Peyer's patch (tissue), 4 donors: ENCODE measurements around the gene LRRC9.
"Not testable (repeated sequence)": the region's sequence is repeated elsewhere in the genome, so short reads cannot be mapped to it uniquely, and the experiment has no call there.

Source experiments
- POLR2A ChIP-seq, 2 donors: fragments of 450-650 bp; IDR thresholded peaks; one replicate each; pipeline ENCODE4 v1.5.1; 2017; ENCODE audit warnings: antibody characterized with exemption in 2 of 2, mild to moderate bottlenecking in 2 of 2, moderate library complexity in 2 of 2
- TF ChIP-seq, protein P1 (sequence below), 6 experiments: fragments of 450-650 bp in 4 of 6; fragments of 200-600 bp in 2 of 6; sonication (generic) in 1 of 6; IDR thresholded peaks; one replicate each; pipeline ENCODE4 v1.5.1; 2017 to 2019; ENCODE audit warnings: antibody characterized with exemption in 6 of 6, mild to moderate bottlenecking in 3 of 6, moderate library complexity in 1 of 6

DNA sequence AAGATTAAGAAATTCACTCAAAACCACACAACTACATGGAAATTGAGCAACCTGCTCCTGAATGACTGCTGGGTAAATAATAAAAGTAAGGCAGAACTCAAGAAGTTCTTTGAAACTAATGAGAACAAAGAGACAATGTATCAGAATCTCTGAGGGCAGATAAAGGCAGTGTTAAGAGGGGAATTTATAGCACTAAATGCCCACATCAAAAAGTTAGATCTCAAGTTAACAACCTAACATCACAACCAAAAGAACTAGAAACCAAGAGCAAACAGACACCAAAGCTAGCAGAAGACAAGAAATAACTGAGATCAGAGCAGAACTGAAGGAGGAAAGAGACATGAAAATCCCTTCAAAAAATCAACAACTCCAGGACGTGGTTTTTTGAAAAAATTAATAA, 128.0 kb downstream of the LRRC9 start:
- TF ChIP-seq, protein P1, sequence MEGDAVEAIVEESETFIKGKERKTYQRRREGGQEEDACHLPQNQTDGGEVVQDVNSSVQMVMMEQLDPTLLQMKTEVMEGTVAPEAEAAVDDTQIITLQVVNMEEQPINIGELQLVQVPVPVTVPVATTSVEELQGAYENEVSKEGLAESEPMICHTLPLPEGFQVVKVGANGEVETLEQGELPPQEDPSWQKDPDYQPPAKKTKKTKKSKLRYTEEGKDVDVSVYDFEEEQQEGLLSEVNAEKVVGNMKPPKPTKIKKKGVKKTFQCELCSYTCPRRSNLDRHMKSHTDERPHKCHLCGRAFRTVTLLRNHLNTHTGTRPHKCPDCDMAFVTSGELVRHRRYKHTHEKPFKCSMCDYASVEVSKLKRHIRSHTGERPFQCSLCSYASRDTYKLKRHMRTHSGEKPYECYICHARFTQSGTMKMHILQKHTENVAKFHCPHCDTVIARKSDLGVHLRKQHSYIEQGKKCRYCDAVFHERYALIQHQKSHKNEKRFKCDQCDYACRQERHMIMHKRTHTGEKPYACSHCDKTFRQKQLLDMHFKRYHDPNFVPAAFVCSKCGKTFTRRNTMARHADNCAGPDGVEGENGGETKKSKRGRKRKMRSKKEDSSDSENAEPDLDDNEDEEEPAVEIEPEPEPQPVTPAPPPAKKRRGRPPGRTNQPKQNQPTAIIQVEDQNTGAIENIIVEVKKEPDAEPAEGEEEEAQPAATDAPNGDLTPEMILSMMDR (IDR thresholded peaks at IDR 0.05) = not testable (repeated sequence)
- TF ChIP-seq POLR2A (IDR thresholded peaks at IDR 0.05) = not testable (repeated sequence)
